Stimulated activated CD4-positive, alpha-beta T cell treated with anti-CD3 and anti-CD28 coated beads, Interleukin-15, amount 100 ng/mL, for 48 hours (primary cell): ENCODE measurements around the gene ISL2.

Experiments
- DNase-seq, 2 donors: peaks; one replicate each; pipeline ENCODE4 v3.0.0-alpha.2; 2020; ENCODE audit warnings: low read depth in 2 of 2

The ISL2 gene

GRCh38 chr15:76327191-76328105 lies 9.1 kb upstream of the ISL2 start:
- no peak for DNase-seq

- no peak for DNase-seq
These were observed 8.4 kb upstream of the ISL2 start for GRCh38 chr15:76328106-76328696.

GRCh38 chr15:76328958-76329357 lies 7.6 kb upstream of the ISL2 start:
- DNase-seq, result no peak

GRCh38 chr15:76330080-76330680 lies 6.4 kb upstream of the ISL2 start:
- no peak for DNase-seq

- DNase-seq, result no peak
These were observed 3.8 kb upstream of the ISL2 start for GRCh38 chr15:76332796-76333195.

GRCh38 chr15:76333309-76333708 lies 3.3 kb upstream of the ISL2 start:
- no peak for DNase-seq

- DNase-seq, result no peak
These were observed 2.7 kb upstream of the ISL2 start for GRCh38 chr15:76333720-76334437.

- no peak for DNase-seq
These were observed 1.9 kb upstream of the ISL2 start for GRCh38 chr15:76334438-76335306.

GRCh38 chr15:76335307-76336253 lies 993 bp upstream of the ISL2 start:
- no peak for DNase-seq

- no peak for DNase-seq
These were observed 604 bp downstream of the ISL2 start for GRCh38 chr15:76337059-76337695.

GRCh38 chr15:76337696-76338485 lies 1.3 kb downstream of the ISL2 start:
- DNase-seq, result no peak

GRCh38 chr15:76338486-76339304 lies 2.1 kb downstream of the ISL2 start:
- DNase-seq, result no peak

- DNase-seq, result no peak
These were observed 3.0 kb downstream of the ISL2 start for GRCh38 chr15:76339305-76340197.

- no peak for DNase-seq
These were observed 3.7 kb downstream of the ISL2 start for GRCh38 chr15:76340198-76340802.

- DNase-seq, result peak in 1 of 2 donors; percentile 52
These were observed 4.3 kb downstream of the ISL2 start for GRCh38 chr15:76340803-76341365.
